Transverse colon (tissue), 4 donors: Measurements from ENCODE around the gene LEKR1. TPM values are rescaled to one million over a fixed set of nuclear protein-coding genes. Genes with fewer than 3 reads are reported as not detected.

Experiments
- DNase-seq: peaks from one replicate; pipeline ENCODE4 v3.0.0-alpha.2; 2019
- H3K27ac ChIP-seq, 4 donors: fragments of 200-600 bp; sonication (generic); 2 replicates each; pipeline ENCODE4 v1.5.1; 2016 to 2018; ENCODE audit warnings: inconsistent platforms in 4 of 4
- H3K27me3 ChIP-seq: fragments of 200-600 bp; sonication (generic); 2 replicates; pipeline ENCODE4 v1.5.1; 2017; ENCODE audit warnings: inconsistent platforms
- H3K36me3 ChIP-seq, 4 donors: fragments of 200-600 bp; sonication (generic); 2 replicates each; pipeline ENCODE4 v1.5.1; 2017 to 2019; ENCODE audit warnings: inconsistent platforms in 4 of 4
- H3K4me1 ChIP-seq, 4 donors: fragments of 200-600 bp; sonication (generic); 2 replicates each; pipeline ENCODE4 v1.5.1; 2017 to 2020; ENCODE audit warnings: inconsistent platforms in 4 of 4
- H3K4me3 ChIP-seq, 4 donors: fragments of 200-600 bp; sonication (generic); 1 replicate in 1 of 4; 2 replicates in 3 of 4; pipeline versions ENCODE4 v1.5.1 to v1.6.1; 2017 to 2019; ENCODE audit warnings: inconsistent platforms in 4 of 4
- H3K9me3 ChIP-seq, 2 donors: fragments of 200-600 bp; sonication (generic); 2 replicates each; pipeline ENCODE4 v1.5.1; 2017 to 2019; ENCODE audit warnings: inconsistent platforms in 2 of 2
- CTCF ChIP-seq, 5 experiments: fragments of 200-600 bp in 3 of 5; fragments of 450-650 bp in 2 of 5; sonication (generic) in 3 of 5; IDR thresholded peaks; 1 replicate in 2 of 5; 2 replicates in 3 of 5; pipeline ENCODE4 v1.5.1; 2016 to 2017; ENCODE audit warnings: antibody characterized with exemption in 5 of 5, inconsistent platforms in 3 of 5, mild to moderate bottlenecking in 2 of 5, moderate library complexity in 1 of 5
- EP300 ChIP-seq: sonication (generic); formaldehyde crosslinking; IDR thresholded peaks from one replicate; pipeline ENCODE4 v1.6.1; 2017; ENCODE audit warnings: antibody characterized with exemption, low read depth
- POLR2A ChIP-seq: fragments of 450-650 bp; IDR thresholded peaks from one replicate; pipeline ENCODE4 v1.6.1; 2016; ENCODE audit warnings: antibody characterized with exemption, mild to moderate bottlenecking, moderate library complexity
- POLR2AphosphoS5 ChIP-seq, 3 donors: sonication (generic); formaldehyde crosslinking; IDR thresholded peaks; one replicate each; pipeline ENCODE4 v1.6.1; 2016; ENCODE audit warnings: antibody characterized with exemption in 3 of 3
- WGBS, 2 donors: methylation state at CpG; one replicate each; pipeline ENCODE4 v1.1.5; 2018; ENCODE audit warnings: low coverage in 1 of 2; 5-methylcytosine and 5-hydroxymethylcytosine counted together
- in situ Hi-C, 4 donors: fragments of 200-750 bp; cut with MboI; loops; one replicate each; pipeline versions ENCODE4 v1.15.0 to v1.15.1; 2017; ENCODE audit warnings: low sequenced_read_pairs in 3 of 4, low pct_ligation_motif_present in 1 of 4, low pct_unique_long_range_greater_than_20kb in 1 of 4
- intact Hi-C: fragments of 100-400 bp; cut with DNase I; formaldehyde crosslinking; loops from one replicate; pipeline ENCODE4 v1.15.1; 2023; ENCODE audit warnings: low total_unique reads
- total RNA-seq, 4 donors: library from RNA; depleted of rRNA; stranded (reverse); fragments of >200 nt; gene quantifications; one replicate each; pipeline ENCODE4 v1.1.0, GENCODE V29; 2016

LEKR1 gene
- total RNA-seq, 4 donors from 2014 or later, result 0.40 to 3.3 (median 0.96) TPM; not detected in 1

GRCh38 chr3:156818273-156818651 lies 7.9 kb upstream of the LEKR1 start:
- intact Hi-C loops (no loop called here), in situ Hi-C loops (loop anchor here in 3 of 4 donors (10.0 to 25.0 kb wide), 3 partner anchors 133 to 267 kb away; partner anchors contain the start of gene SSR3 (in 2 of the 3))
- TF ChIP-seq POLR2AphosphoS5 (IDR thresholded peaks at IDR 0.05) (no peak), CTCF (IDR thresholded peaks at IDR 0.05) (no peak), EP300 (no peak), POLR2A (no peak)
- H3K9me3 ChIP-seq, result no peaks in the 10 kb centered on the region
- peaks cover 9 to 28% (median 19%) of the 10 kb centered on the region in 4 donors for H3K4me1 ChIP-seq
- 91% methylated on average over 2 of the region's 2 CpGs; no CpG with 5 or more reads in 1 of the 2 donors for WGBS, 2 donors
- peak overlapping the region; percentile 84 to 91 (median 88) for H3K27ac ChIP-seq
- no peak overlapping the region for H3K4me3 ChIP-seq
- no peaks in the 10 kb centered on the region for H3K27me3 ChIP-seq
- DNase-seq, result no peak
- H3K36me3 ChIP-seq, result no peaks in the 10 kb centered on the region

GRCh38 chr3:156818890-156819289 lies 7.3 kb upstream of the LEKR1 start:
- Histone ChIP-seq H3K4me3 (no peak overlapping the region), H3K27me3 (no peaks in the 10 kb centered on the region), H3K9me3 (no peaks in the 10 kb centered on the region), H3K4me1 (peaks cover 9 to 27% (median 19%) of the 10 kb centered on the region in 4 donors), H3K27ac (no peak overlapping the region), H3K36me3 (no peaks in the 10 kb centered on the region)
- in situ Hi-C loops, result loop anchor here in 3 of 4 donors (10.0 to 25.0 kb wide), 3 partner anchors 134 to 266 kb away; partner anchors contain the start of gene SSR3 (in 2 of the 3)
- intact Hi-C loops, result no loop called here
- WGBS, 2 donors, result 80 to 96% methylated on average over 3 of the region's 3 CpGs
- no peak for TF ChIP-seq POLR2AphosphoS5 (IDR thresholded peaks at IDR 0.05)
- no peak for TF ChIP-seq CTCF (IDR thresholded peaks at IDR 0.05)
- TF ChIP-seq EP300, result no peak
- no peak for TF ChIP-seq POLR2A
- DNase-seq, result no peak

GRCh38 chr3:156819842-156820691 lies 6.1 kb upstream of the LEKR1 start:
- intact Hi-C loops, result loop anchor here (10.0 kb wide), 1 partner anchor 265 kb away; no protein-coding TSS in a partner anchor

More at GRCh38 chr3:156819842-156820691, 6.1 kb upstream of the LEKR1 start:
- H3K9me3 ChIP-seq, result no peaks in the 10 kb centered on the region
- TF ChIP-seq POLR2AphosphoS5 (IDR thresholded peaks at IDR 0.05), result no peak
- TF ChIP-seq POLR2A, result no peak
- no peak for TF ChIP-seq CTCF (IDR thresholded peaks at IDR 0.05)
- no peak for TF ChIP-seq EP300
- 65 to 82% methylated on average over 5 to 6 of the region's 6 CpGs for WGBS, 2 donors
- H3K27ac ChIP-seq, result no peak overlapping the region
- peaks cover 9 to 29% (median 19%) of the 10 kb centered on the region in 4 donors for H3K4me1 ChIP-seq
- DNase-seq, result no peak
- no peaks in the 10 kb centered on the region for H3K36me3 ChIP-seq
- H3K27me3 ChIP-seq, result no peaks in the 10 kb centered on the region
- in situ Hi-C loops, result loop anchor here in 3 of 4 donors (10.0 to 25.0 kb wide), 3 partner anchors 135 to 265 kb away; partner anchors contain the start of gene SSR3 (in 2 of the 3)
- H3K4me3 ChIP-seq, result no peak overlapping the region
